GM18870 (cell line): ENCODE measurements around the gene TMEM213.
A peak's percentile ranks its signal among the peaks of the same experiment; 100 is the strongest.

Experiments used
- ATAC-seq: cut with Tn5 transposase; IDR thresholded peaks from one replicate; pipeline ENCODE4 v1.9.1; 2021; ENCODE audit warnings: moderate library complexity; ENCODE audit not compliant: unreplicated experiment

TMEM213 gene

GRCh38 chr7:138871814-138872090, 74.0 kb downstream of the TMEM213 start:
- ATAC-seq = no peak

- no peak for ATAC-seq
Measured at GRCh38 chr7:138872576-138872975, 74.8 kb downstream of the TMEM213 start.

DNA sequence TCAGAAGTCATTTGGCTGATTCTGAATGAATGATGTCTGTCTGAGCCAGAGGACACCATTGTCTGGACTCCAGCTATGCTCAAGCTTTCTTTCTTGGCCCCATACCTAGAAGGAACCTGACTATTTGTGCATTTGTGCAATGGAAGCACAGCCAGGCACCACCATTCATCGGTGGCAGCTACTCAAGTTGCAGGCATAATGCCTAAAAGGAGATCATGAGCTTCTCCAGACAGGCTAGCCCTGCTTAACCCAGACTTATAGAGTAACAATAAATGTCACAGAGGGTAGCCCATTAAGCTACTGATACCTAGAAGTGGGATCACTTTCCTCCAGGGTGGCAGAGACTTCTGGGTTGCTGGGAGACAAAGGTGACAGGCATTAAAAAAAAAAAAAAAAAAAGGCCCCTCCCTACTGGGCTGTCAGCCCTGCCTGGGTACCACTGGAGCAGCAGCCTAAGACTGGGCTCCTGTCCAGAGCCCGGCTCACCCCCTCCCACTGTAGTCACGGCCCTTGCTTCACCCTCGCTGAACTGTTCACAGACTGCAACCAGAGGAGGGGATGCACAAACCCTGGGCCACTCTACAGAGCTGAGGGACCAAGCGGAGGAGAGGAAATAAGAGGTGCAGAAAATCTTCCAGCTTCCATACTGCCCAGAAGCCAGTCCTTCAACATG, 75.6 kb downstream of the TMEM213 start:
- ATAC-seq = no peak

GRCh38 chr7:138875794-138876193, 78.0 kb downstream of the TMEM213 start:
- no peak for ATAC-seq

GRCh38 chr7:138876326-138876725, 78.5 kb downstream of the TMEM213 start:
- ATAC-seq = no peak

DNA sequence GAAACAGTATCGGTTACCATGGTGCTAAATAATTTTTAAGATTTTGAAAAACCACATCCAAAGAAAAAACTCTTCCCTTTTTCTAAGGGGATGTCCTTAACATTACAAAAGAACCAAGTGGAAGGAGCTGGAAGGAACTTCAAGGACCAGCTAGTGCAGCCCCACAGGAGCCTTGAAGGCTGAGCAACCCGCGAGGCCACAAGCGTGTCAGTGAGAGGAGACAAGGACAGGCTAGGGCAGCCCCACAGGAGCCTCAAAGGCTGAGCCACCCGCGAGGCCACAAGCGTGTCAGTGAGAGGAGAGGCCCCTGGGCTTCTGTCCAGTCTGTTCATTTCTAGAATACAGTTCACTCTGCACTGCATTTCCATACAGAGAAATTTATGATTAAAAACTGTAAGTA, 80.3 kb downstream of the TMEM213 start:
- ATAC-seq = no peak

- ATAC-seq = no peak
Measured at GRCh38 chr7:138878856-138879255, 81.1 kb downstream of the TMEM213 start.

GRCh38 chr7:138879356-138879755, 81.6 kb downstream of the TMEM213 start:
- ATAC-seq = no peak

GRCh38 chr7:138880881-138881578, 83.2 kb downstream of the TMEM213 start:
- no peak for ATAC-seq

- ATAC-seq = no peak
Measured at GRCh38 chr7:138881579-138882188, 83.9 kb downstream of the TMEM213 start.

DNA sequence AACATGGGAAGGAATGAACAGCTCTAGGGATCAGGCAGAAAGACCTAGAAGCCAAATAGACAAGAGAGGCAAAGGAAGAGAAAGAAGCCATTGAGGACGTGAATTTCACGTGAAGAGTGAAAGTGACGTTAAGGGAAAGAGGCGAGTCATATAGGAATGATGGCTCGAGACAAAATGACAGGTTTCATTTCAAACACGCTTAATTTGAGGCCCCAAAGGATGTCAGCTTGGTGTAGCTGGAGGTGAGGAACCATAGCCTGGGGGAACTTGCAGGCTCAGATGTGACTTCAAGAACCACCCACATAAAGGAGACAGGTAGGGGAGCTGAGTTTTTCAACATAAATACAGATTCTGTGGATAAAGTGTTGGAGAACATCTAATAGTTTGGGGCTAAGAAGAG, 84.5 kb downstream of the TMEM213 start:
- no peak for ATAC-seq

DNA sequence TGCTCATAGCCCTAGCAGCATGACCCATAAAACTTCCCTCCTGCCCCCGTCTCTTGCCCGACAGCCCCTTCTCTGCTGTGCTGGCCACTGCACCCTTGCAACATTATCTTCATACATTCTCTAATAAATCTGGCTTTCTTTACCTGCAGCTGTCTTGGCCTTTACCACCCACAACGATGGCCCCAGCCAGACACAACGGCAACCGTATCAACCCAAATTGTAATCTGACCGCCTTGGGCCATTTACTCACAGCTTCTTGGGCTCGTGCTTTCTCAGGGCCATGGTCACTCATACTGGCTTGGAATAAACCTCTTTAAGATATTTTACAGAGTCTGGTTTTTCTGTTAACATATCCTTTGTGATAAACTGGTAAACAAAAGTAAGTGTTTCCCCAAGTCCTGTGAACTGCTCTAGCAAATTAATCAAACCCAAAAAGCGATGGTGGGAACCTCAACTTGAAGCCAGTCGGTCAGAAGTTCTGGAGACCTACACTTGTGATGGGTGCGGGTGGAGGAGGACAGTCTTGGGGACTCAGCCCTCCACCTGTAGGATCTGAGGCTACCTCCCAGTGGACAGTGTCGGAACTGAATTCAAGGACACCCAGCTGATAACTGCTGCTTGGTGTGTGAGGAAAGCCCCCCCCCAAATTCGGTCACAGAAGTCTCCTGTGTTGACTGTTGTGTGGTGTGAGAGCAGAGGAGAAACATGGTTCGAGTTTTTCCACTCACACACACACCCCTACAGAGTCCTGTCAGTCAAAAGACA, 87.8 kb downstream of the TMEM213 start:
- no peak for ATAC-seq

- peak; percentile 87 for ATAC-seq
Measured at GRCh38 chr7:138886501-138886917, 88.7 kb downstream of the TMEM213 start.

GRCh38 chr7:138887085-138887710, 89.4 kb downstream of the TMEM213 start:
- ATAC-seq = no peak
